Measurements from ENCODE around the gene PDE4B. TPM values are rescaled to one million over a fixed set of nuclear protein-coding genes. Genes with fewer than 3 reads are reported as not detected.

PDE4B gene
- total RNA-seq, 1 donor from 2014 or later = 7.6 TPM

GRCh38 chr1:66154394-66154793, 361.7 kb downstream of the PDE4B start:
- H4K20me1 ChIP-seq (ENCODE audit: insufficient read depth, low read length) = no peaks in the 10 kb centered on the region
- Mint-ChIP-seq H3K36me3 (ENCODE audit: low read depth, unreplicated experiment) (no peaks in the 10 kb centered on the region), H3K4me1 (ENCODE audit: low read depth, unreplicated experiment) (no peaks in the 10 kb centered on the region), H3K27me3 (ENCODE audit: low read depth, unreplicated experiment) (peaks cover 6% of the 10 kb centered on the region), H3K9me3 (ENCODE audit: unreplicated experiment) (no peaks in the 10 kb centered on the region), H3K4me3 (ENCODE audit: unreplicated experiment) (no peak overlapping the region), H3K27ac (ENCODE audit: unreplicated experiment) (no peak overlapping the region)
- H3K4me2 ChIP-seq (ENCODE audit: low read length) = no peak overlapping the region
- no peaks in the 10 kb centered on the region for H3K9me3 ChIP-seq (ENCODE audit: insufficient read depth, low read depth, low read length)
- no peak overlapping the region for H3K27ac ChIP-seq (ENCODE audit: low read depth, low read length)
- FAIRE-seq (no peak), DNase-seq (ENCODE audit: low read depth) (no peak)
- H3K79me2 ChIP-seq (ENCODE audit: insufficient read depth, low read length) = no peaks in the 10 kb centered on the region
- H3K36me3 ChIP-seq (ENCODE audit: insufficient read depth, low read length) = no peaks in the 10 kb centered on the region
- no peak overlapping the region for H3K9ac ChIP-seq (ENCODE audit: low read length)
- no peaks in the 10 kb centered on the region for H3K4me1 ChIP-seq (ENCODE audit: insufficient read depth, low read length)
- no peak overlapping the region for H2AFZ ChIP-seq (ENCODE audit: low read depth, low read length)
- TF ChIP-seq EZH2 (IDR thresholded peaks at IDR 0.05; ENCODE audit: insufficient read depth, low read length) = no peak
- no peak for TF ChIP-seq CTCF (IDR thresholded peaks at IDR 0.05; ENCODE audit: insufficient read depth, low read depth, low read length)
- no peaks in the 10 kb centered on the region for H3K27me3 ChIP-seq (ENCODE audit: insufficient read depth, low read length)
- no peak overlapping the region for H3K4me3 ChIP-seq (ENCODE audit: insufficient read depth, low read depth, low read length)

- FAIRE-seq (no peak), DNase-seq (ENCODE audit: low read depth) (no peak)
- Histone ChIP-seq H3K27ac (ENCODE audit: low read depth, low read length) (no peak overlapping the region), H4K20me1 (ENCODE audit: insufficient read depth, low read length) (no peaks in the 10 kb centered on the region), H3K9ac (ENCODE audit: low read length) (no peak overlapping the region), H3K27me3 (ENCODE audit: insufficient read depth, low read length) (no peaks in the 10 kb centered on the region), H3K9me3 (ENCODE audit: insufficient read depth, low read depth, low read length) (no peaks in the 10 kb centered on the region), H2AFZ (ENCODE audit: low read depth, low read length) (no peak overlapping the region), H3K36me3 (ENCODE audit: insufficient read depth, low read length) (no peaks in the 10 kb centered on the region), H3K4me3 (ENCODE audit: insufficient read depth, low read depth, low read length) (no peak overlapping the region), H3K4me2 (ENCODE audit: low read length) (no peak overlapping the region), H3K4me1 (ENCODE audit: insufficient read depth, low read length) (no peaks in the 10 kb centered on the region), H3K79me2 (ENCODE audit: insufficient read depth, low read length) (no peaks in the 10 kb centered on the region)
- TF ChIP-seq CTCF (IDR thresholded peaks at IDR 0.05; ENCODE audit: insufficient read depth, low read depth, low read length) = no peak
- no peak for TF ChIP-seq EZH2 (IDR thresholded peaks at IDR 0.05; ENCODE audit: insufficient read depth, low read length)
- Mint-ChIP-seq H3K36me3 (ENCODE audit: low read depth, unreplicated experiment) (no peaks in the 10 kb centered on the region), H3K27ac (ENCODE audit: unreplicated experiment) (no peak overlapping the region), H3K9me3 (ENCODE audit: unreplicated experiment) (no peaks in the 10 kb centered on the region), H3K27me3 (ENCODE audit: low read depth, unreplicated experiment) (peaks cover 6% of the 10 kb centered on the region), H3K4me3 (ENCODE audit: unreplicated experiment) (no peak overlapping the region), H3K4me1 (ENCODE audit: low read depth, unreplicated experiment) (no peaks in the 10 kb centered on the region)
Observed at GRCh38 chr1:66156144-66156543, 363.4 kb downstream of the PDE4B start.

- Mint-ChIP-seq H3K36me3 (ENCODE audit: low read depth, unreplicated experiment) (no peaks in the 10 kb centered on the region), H3K4me3 (ENCODE audit: unreplicated experiment) (no peak overlapping the region), H3K4me1 (ENCODE audit: low read depth, unreplicated experiment) (no peaks in the 10 kb centered on the region), H3K27me3 (ENCODE audit: low read depth, unreplicated experiment) (no peaks in the 10 kb centered on the region), H3K27ac (ENCODE audit: unreplicated experiment) (no peak overlapping the region), H3K9me3 (ENCODE audit: unreplicated experiment) (no peaks in the 10 kb centered on the region)
- Histone ChIP-seq H3K9me3 (ENCODE audit: insufficient read depth, low read depth, low read length) (no peaks in the 10 kb centered on the region), H3K27me3 (ENCODE audit: insufficient read depth, low read length) (no peaks in the 10 kb centered on the region), H3K9ac (ENCODE audit: low read length) (no peak overlapping the region), H3K4me1 (ENCODE audit: insufficient read depth, low read length) (no peaks in the 10 kb centered on the region), H3K4me2 (ENCODE audit: low read length) (no peak overlapping the region), H3K27ac (ENCODE audit: low read depth, low read length) (no peak overlapping the region), H2AFZ (ENCODE audit: low read depth, low read length) (no peak overlapping the region), H4K20me1 (ENCODE audit: insufficient read depth, low read length) (no peaks in the 10 kb centered on the region), H3K36me3 (ENCODE audit: insufficient read depth, low read length) (no peaks in the 10 kb centered on the region), H3K79me2 (ENCODE audit: insufficient read depth, low read length) (no peaks in the 10 kb centered on the region), H3K4me3 (ENCODE audit: insufficient read depth, low read depth, low read length) (no peak overlapping the region)
- no peak for DNase-seq (ENCODE audit: low read depth)
- TF ChIP-seq EZH2 (IDR thresholded peaks at IDR 0.05; ENCODE audit: insufficient read depth, low read length) (no peak), CTCF (IDR thresholded peaks at IDR 0.05; ENCODE audit: insufficient read depth, low read depth, low read length) (no peak)
- FAIRE-seq = no peak
Observed at GRCh38 chr1:66159800-66160199, 367.1 kb downstream of the PDE4B start.
